ENCODE measurements around the gene CABCOCO1. TPM values are rescaled to one million over a fixed set of nuclear protein-coding genes. Genes with fewer than 3 reads are reported as not detected.

The CABCOCO1 gene
- total RNA-seq, 1 donor from 2014 or later: not detected

DNA sequence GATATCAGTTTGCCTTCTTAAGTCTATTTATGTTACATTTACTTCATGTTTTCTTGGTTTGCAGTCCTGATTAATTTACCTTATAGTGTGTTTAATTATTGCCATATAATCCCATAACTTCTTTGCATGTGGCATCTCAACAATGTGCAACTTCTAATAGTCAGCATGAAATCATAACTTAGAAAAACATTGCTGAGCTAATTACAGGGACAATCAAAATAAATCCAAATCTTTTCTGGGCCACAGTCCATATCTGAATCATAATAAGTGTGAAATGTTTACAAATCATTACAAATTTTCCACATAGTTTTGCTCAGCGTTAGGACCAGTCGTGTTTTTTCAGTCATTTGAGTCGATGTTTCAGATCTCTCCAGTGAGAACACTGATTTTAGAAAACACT lies 29.1 kb upstream of the CABCOCO1 start:
- H3K36me3 Mint-ChIP-seq (ENCODE audit: low read depth): no peaks in the 10 kb centered on the region
- ChIA-PET POLR2A (no interaction called here), CTCF (no interaction called here)
- TF ChIP-seq, protein P1, sequence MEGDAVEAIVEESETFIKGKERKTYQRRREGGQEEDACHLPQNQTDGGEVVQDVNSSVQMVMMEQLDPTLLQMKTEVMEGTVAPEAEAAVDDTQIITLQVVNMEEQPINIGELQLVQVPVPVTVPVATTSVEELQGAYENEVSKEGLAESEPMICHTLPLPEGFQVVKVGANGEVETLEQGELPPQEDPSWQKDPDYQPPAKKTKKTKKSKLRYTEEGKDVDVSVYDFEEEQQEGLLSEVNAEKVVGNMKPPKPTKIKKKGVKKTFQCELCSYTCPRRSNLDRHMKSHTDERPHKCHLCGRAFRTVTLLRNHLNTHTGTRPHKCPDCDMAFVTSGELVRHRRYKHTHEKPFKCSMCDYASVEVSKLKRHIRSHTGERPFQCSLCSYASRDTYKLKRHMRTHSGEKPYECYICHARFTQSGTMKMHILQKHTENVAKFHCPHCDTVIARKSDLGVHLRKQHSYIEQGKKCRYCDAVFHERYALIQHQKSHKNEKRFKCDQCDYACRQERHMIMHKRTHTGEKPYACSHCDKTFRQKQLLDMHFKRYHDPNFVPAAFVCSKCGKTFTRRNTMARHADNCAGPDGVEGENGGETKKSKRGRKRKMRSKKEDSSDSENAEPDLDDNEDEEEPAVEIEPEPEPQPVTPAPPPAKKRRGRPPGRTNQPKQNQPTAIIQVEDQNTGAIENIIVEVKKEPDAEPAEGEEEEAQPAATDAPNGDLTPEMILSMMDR (IDR thresholded peaks at IDR 0.05): no peak
- H3K4me3 Mint-ChIP-seq: no peak overlapping the region
- H3K4me1 Mint-ChIP-seq: no peaks in the 10 kb centered on the region
- ATAC-seq (ENCODE audit: low read depth): no peak
- DNase-seq: no peak
- no peak overlapping the region for H3K27ac Mint-ChIP-seq
- peaks cover 6% of the 10 kb centered on the region for H3K27me3 Mint-ChIP-seq
- intact Hi-C loops (cut with micrococcal nuclease): no loop called here
- no peaks in the 10 kb centered on the region for H3K9me3 Mint-ChIP-seq

GRCh38 chr10:61634746-61635145 lies 28.0 kb upstream of the CABCOCO1 start:
- DNase-seq (no peak), ATAC-seq (ENCODE audit: low read depth) (no peak)
- Mint-ChIP-seq H3K36me3 (ENCODE audit: low read depth) (no peaks in the 10 kb centered on the region), H3K9me3 (no peaks in the 10 kb centered on the region), H3K4me3 (no peak overlapping the region), H3K27ac (no peak overlapping the region), H3K27me3 (peaks cover 7% of the 10 kb centered on the region), H3K4me1 (no peaks in the 10 kb centered on the region)
- POLR2A ChIA-PET: no interaction called here
- intact Hi-C loops (cut with micrococcal nuclease): no loop called here
- TF ChIP-seq, protein P1 (IDR thresholded peaks at IDR 0.05): no peak
- CTCF ChIA-PET: no interaction called here

DNA sequence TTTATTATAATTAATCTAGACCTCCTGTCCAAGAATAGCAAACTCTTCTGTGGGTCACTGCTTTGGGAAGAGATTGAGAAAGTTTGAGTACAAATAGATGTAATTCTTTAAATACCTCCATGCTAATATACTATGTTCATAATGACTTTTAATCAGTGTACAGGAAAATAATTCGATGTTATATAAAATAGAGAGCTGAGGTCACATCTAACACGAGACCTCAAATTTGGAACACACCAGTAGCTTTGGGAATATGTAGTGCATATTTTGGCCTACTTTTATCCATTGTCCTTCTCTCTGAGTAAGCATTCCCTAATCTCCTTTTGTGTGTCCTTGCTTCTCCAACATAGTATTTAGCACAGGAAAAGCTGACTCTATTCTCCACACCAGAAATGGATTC lies 27.3 kb upstream of the CABCOCO1 start:
- DNase-seq (no peak), ATAC-seq (ENCODE audit: low read depth) (no peak)
- CTCF ChIA-PET: no interaction called here
- no peak overlapping the region for H3K27ac Mint-ChIP-seq
- H3K4me1 Mint-ChIP-seq: no peaks in the 10 kb centered on the region
- intact Hi-C loops (cut with micrococcal nuclease): no loop called here
- H3K27me3 Mint-ChIP-seq: peaks cover 8% of the 10 kb centered on the region
- POLR2A ChIA-PET: no interaction called here
- H3K4me3 Mint-ChIP-seq: no peak overlapping the region
- H3K9me3 Mint-ChIP-seq: no peaks in the 10 kb centered on the region
- H3K36me3 Mint-ChIP-seq (ENCODE audit: low read depth): no peaks in the 10 kb centered on the region
- TF ChIP-seq, protein P1 (IDR thresholded peaks at IDR 0.05): no peak

GRCh38 chr10:61635932-61636331 lies 26.8 kb upstream of the CABCOCO1 start:
- ATAC-seq (ENCODE audit: low read depth): no peak
- DNase-seq: no peak
- no peaks in the 10 kb centered on the region for H3K36me3 Mint-ChIP-seq (ENCODE audit: low read depth)
- H3K27me3 Mint-ChIP-seq: peaks cover 9% of the 10 kb centered on the region
- no peak overlapping the region for H3K4me3 Mint-ChIP-seq
- TF ChIP-seq, protein P1 (IDR thresholded peaks at IDR 0.05): no peak
- intact Hi-C loops (cut with micrococcal nuclease): no loop called here
- POLR2A ChIA-PET: no interaction called here
- no peaks in the 10 kb centered on the region for H3K9me3 Mint-ChIP-seq
- H3K27ac Mint-ChIP-seq: no peak overlapping the region
- H3K4me1 Mint-ChIP-seq: no peaks in the 10 kb centered on the region
- CTCF ChIA-PET: no interaction called here

DNA sequence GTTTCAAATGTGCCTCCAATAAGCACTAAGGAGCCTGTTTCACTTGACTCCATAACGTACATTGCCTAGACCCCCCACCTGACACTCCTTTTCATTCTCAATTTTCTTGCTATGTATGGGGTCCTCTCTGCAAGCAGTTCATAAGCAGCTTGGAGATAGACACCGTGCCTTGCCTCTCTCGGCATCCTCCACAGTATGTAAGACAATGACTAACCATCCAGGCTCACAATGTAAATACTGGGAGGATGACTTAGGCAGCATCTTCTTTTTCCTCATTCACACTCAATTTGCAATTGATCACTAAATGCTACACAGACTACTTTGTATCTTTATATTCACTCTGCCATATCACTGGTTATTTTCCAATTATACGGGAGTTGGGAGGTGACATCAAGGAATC lies 22.8 kb upstream of the CABCOCO1 start:
- Mint-ChIP-seq H3K4me1 (no peaks in the 10 kb centered on the region), H3K27me3 (peaks cover 9% of the 10 kb centered on the region), H3K36me3 (ENCODE audit: low read depth) (no peaks in the 10 kb centered on the region), H3K9me3 (no peaks in the 10 kb centered on the region), H3K27ac (no peak overlapping the region), H3K4me3 (no peak overlapping the region)
- DNase-seq: no peak
- POLR2A ChIA-PET: no interaction called here
- TF ChIP-seq, protein P1 (IDR thresholded peaks at IDR 0.05): no peak
- intact Hi-C loops (cut with micrococcal nuclease): no loop called here
- CTCF ChIA-PET: no interaction called here
- ATAC-seq (ENCODE audit: low read depth): no peak

All from activated B cell treated with CpG ODN at 0.5 μM for 24 hours (primary cell).